HG03520 (cell line): ENCODE measurements around the gene PDE4D.

Experiments
- ATAC-seq: cut with Tn5 transposase; IDR thresholded peaks from one replicate; pipeline ENCODE4 v1.9.1; 2021; ENCODE audit warnings: mild to moderate bottlenecking, moderate library complexity; ENCODE audit not compliant: unreplicated experiment

The PDE4D gene

DNA sequence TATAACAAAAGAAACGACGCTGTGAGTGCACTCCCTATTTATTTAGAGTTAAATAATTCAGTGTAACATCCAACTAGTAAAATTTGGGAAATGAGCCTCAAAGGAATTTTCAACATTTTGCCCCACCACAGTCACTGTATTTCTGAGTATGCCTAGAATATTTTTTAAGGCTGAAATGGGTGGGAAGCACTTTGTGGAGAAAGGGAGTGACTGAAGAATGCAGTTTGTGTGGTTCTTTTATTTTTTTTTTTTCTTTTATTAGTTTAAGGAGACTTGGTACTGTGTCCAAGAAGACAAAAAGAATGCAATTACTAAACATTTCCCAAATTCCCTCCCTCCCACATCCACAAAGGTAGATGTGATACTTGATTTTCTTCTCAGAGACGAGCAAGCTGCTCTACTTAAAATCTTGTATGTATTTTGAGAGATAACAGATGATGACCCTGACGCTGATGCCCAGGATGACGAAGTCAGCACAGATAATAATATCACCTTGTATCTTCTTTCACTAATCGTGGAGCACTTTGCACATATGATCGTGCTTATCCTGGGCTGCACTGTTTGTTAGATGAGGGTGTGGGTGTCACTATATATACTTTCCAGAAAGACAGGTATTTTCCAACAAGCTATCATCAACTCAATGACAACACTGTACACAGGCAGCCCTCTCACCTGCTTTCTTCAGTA lies 724.3 kb downstream of the PDE4D start:
- no peak for ATAC-seq

DNA sequence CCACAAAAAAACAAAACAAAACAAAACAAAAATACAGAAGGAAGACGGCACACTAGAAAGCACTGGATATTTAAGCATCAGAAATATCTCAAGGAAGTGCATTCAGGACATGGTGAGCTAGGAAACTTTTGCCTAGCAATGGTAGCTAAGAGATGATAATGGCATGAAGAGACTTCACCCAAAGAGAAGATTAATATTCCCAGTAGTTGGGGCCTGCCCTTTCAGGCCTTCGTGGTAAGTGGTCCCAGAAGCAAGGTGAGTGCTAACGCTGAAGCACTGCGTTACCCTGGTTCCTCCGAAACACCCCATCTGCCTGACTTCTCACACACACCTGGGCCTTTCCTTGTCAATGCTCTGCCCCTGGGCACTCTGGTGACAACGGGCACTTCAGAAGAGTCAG lies 725.5 kb downstream of the PDE4D start:
- ATAC-seq: no peak

DNA sequence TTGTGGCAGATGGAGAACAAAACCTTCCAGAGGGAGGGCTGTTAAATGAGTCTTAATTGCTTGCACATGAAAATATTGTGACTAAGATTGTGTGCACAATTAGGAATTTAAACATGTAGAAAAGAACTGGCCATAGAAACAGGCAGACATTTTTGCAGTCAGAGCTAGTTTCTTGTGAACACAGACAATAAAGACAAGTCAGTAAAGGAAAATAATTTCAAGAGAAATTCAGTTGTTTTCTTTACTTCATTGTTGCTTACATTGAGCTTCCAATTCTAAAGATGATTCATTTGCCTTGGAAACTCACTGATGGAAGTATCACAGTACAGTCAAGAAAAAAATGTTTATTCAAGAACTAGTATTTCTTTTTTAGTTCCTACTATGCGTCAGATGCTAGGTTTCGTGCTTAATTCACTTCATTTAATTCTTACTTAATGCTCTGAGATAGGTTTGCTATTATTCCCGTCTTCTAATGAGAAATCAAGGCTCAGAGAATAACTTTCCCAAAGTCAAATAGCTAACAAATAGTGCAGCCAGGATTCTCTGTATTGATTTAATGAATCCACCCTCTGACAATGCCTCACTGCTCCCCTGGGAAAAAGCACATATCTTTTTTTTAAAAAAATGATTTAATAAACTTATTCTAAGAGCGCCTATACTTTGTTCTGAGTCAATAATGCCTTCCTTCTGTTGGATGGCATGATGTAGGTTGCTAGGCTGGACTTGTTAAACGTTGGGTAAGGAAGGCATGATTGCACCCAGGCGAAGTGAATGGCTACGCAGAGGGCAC lies 729.3 kb downstream of the PDE4D start:
- no peak for ATAC-seq

GRCh38 chr5:59161221-59162105 lies 732.1 kb downstream of the PDE4D start:
- no peak for ATAC-seq

- no peak for ATAC-seq
Observed at GRCh38 chr5:59158637-59159391, 734.7 kb downstream of the PDE4D start.

- ATAC-seq: no peak
Observed at GRCh38 chr5:59158165-59158564, 735.4 kb downstream of the PDE4D start.

- ATAC-seq: no peak
Observed at GRCh38 chr5:59157068-59157467, 736.5 kb downstream of the PDE4D start.

DNA sequence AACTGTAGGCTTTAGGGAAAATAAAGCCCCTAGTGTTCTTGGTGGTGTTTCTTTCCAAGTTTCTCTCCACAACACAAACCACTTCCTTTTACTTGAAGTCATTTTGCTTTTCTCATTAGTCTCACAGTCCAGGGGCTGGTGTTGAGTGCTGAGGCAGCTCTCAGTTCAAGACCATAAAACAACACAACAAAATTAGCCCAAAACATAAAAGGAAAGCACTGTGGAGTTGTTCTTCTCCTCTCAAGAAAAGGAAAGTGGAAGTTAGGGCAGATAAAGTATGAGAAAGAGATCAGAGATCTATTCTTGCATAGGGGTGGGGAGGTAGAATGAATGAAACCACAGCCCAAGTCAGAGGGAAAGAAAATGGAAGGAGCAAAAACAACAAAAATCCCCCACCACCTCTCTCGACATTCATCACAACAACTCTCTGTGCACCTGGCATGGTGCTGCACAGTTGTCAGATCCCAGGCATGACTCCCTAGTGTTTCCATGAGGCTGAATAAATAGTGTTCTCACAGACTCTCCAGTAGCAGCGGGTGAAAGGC lies 740.8 kb downstream of the PDE4D start:
- ATAC-seq: peak; percentile 45

- no peak for ATAC-seq
Observed at GRCh38 chr5:59151162-59151889, 742.2 kb downstream of the PDE4D start.

DNA sequence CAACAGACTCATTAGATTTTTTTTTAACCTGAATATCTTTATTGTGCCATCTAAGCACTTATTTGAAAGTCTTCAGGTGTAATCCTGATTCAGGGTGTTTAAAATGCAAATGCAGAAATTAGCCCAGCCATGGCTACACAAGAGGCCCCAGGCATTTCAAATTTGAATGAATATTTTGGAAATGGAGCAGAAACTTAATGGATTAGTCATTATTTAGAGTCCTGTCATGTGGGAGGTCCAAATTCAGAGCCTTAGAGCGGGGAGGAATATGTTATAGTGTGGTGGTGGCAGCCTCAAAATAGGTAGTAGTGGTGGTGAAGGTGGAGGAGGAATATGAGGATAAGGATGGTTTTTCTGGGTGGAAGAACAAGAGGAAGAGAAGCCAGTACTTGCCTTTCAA lies 743.7 kb downstream of the PDE4D start:
- ATAC-seq: no peak

DNA sequence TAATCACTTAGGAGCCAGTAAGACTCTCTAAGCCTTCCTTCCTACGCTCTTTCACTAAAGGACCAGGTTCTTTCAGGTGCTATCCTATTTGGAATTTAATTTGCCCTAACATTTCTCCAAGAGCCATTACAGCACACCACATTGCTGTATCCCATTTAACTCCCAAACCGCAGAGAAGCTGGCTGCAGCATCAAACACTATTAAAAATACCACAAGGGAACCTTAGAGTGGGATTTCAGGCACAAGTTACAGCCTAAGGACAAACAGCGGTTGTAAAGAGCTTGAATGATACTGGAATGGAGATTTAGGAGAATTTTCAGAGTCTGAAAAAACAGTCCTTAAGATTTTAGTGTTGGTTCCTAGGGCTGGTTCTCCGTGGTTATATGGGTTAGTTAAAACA lies 744.3 kb downstream of the PDE4D start:
- ATAC-seq: no peak

- no peak for ATAC-seq
Observed at GRCh38 chr5:59146729-59147128, 746.8 kb downstream of the PDE4D start.

GRCh38 chr5:59143926-59144333 lies 749.6 kb downstream of the PDE4D start:
- ATAC-seq: peak; percentile 99

GRCh38 chr5:59142927-59143326 lies 750.6 kb downstream of the PDE4D start:
- no peak for ATAC-seq

- no peak for ATAC-seq
Observed at GRCh38 chr5:59142138-59142537, 751.4 kb downstream of the PDE4D start.

DNA sequence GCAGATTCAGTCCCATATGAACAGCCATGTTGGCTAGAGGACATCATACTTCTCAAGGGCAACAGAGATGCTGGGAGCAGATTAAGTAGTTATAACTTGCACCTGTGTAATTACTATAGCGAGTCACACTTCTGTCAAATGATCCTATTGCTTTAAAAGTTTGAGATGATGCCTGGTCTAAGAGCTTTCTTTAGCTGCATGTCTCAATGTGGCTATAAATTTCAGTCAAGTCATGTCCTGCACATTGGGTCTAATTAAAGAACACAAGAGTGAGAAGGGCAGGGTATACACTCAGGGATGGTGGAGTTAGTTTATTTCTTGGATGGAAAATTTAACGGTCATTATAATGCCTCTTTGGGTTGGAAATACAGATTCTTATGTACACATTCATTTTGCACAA lies 753.4 kb downstream of the PDE4D start:
- ATAC-seq: no peak

GRCh38 chr5:59139695-59140094 lies 753.8 kb downstream of the PDE4D start:
- ATAC-seq: no peak

- no peak for ATAC-seq
Observed at GRCh38 chr5:59138509-59138908, 755.0 kb downstream of the PDE4D start.

DNA sequence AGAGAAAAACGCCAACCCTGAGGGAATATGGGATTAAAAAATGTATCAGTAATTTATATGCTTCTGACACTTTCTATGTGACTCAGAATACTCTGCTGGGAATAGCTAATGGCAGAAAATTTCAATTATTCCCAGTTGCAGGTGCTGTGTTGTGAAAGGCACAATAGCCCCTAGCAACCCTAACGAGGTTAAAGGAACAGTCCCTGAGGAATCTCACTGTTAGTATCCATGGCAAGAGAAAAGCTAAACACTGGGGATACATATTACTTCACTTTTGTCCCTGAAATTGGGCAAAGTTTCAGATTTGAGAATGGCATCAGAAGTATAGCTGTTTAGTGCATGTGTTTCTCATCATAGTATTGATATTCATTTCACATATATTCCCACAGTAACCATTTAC lies 755.7 kb downstream of the PDE4D start:
- no peak for ATAC-seq

GRCh38 chr5:59136549-59136948 lies 757.0 kb downstream of the PDE4D start:
- no peak for ATAC-seq
